Activated CD4-positive, CD25-positive, alpha-beta regulatory T cell treated with anti-CD3 and anti-CD28 coated beads, Interleukin-2, amount 50 U/mL, for 24 hours (primary cell): ENCODE results near the gene ENTPD2.
A peak's percentile ranks its signal among the peaks of the same experiment; 100 is the strongest.

ENCODE experiments used
- ATAC-seq, 2 donors: fragments of 150-1000 bp; cut with Tn5 transposase; one replicate each; pipeline ENCODE4 v1.10.0; 2021; ENCODE audit warnings: mild to moderate bottlenecking in 1 of 2, moderate library complexity in 1 of 2

The ENTPD2 gene

DNA sequence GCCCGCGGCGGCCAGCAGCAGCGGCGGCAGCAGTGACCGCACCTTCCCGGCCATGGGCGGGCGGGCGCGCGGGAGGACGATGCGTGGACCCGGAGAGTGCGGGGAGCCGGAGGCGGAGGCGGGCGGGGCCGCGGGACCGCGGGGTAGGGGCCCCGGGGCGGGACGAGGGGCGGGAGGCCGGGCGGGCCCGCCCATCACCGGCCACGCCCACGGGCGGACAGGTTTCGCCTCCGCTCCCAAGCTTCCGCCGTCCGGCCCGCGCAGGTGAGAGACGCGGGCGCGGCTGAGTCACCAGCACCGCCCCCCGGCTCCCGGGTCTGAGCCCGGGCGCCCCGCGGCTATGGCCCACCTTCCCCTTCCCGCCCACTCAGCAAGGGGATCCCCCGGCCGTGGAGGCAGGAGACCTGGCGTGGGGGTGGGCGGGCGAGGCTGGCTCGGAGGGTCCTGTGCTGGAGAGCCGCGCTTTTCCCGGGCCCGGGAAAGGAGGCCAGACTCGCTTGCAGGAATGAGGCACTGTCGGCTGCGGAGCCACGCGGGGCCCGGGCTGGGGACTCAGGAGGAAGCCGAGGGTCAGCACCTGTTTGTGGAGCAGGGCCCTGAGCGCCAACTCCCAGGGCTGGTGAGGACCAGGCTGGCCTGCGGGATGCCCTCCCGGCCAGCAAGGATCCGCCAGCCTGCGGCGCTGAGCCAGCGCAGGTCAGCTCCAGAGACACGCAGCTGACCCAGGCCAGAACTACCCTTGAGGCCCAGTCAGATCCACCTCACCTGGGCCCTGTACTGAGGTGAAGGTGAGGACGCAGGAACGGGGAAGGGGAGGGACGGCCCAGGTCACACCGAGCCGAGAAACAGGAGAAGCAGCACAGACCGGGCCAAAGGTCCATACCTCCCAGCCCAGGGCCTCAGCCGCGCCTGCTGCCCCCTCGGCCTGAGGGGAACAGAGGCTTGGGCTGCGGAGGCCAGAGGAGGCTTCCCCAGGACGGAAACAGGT is at the start of gene ENTPD2:
Gene ENTPD2, minus strand, starts transcription at position 118 of the 988 bp plus-strand sequence. Its CDS starts 64 bp downstream, at position 54.
- ATAC-seq, result peak; percentile 55 to 68

DNA sequence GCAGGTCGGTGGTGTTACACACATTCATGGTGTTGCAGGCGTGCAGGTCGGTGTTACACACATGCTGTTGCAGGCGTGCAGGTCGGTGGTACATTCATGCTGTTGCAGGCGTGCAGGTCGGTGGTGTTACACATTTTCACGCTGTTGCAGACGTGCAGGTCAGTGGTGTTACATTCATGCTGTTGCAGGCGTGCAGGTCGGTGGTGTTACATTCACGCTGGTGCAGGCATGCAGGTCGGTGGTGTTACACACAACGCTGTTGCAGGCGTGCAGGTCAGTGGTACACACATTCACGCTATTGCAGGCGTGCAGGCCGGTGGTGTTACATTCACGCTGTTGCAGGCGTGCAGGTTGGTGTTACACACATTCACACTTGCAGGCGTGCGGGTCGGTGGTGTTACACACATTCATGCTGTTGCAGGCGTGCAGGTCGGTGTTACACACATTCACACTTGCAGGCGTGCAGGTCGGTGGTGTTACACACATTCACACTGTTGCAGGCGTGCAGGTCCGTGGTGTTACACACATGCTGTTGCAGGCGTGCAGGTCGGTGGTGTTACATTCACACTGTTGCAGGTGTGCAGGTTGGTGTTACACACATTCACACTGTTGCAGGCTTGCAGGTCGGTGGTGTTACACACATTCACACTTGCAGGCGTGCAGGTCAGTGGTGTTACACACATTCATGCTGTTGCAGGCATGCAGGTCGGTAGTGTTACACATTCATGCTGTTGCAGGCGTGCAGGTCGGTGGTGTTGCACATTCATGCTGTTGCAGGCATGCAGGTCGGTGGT is 49.5 kb upstream of the ENTPD2 start:
- no peak for ATAC-seq

DNA sequence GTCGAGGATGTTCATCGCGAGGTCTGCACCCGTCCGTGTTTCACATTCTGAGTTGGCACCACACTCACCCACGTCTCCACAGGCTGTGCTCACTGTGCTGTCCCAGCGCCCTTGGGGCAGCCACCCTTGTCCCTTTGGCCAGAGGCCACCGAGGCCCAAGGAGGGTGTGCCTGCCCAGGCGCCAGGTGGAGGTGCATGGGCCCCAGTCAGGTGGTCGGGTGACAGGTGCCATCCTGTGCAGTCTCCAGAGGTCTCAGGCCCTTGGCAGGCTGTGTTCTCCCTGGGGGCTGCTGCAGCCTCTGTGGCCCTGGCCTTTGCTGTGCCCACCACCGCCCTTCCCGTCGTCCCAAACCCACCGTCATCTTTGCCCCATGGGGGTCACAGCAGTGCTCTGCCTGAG is 45.4 kb upstream of the ENTPD2 start:
- no peak for ATAC-seq

DNA sequence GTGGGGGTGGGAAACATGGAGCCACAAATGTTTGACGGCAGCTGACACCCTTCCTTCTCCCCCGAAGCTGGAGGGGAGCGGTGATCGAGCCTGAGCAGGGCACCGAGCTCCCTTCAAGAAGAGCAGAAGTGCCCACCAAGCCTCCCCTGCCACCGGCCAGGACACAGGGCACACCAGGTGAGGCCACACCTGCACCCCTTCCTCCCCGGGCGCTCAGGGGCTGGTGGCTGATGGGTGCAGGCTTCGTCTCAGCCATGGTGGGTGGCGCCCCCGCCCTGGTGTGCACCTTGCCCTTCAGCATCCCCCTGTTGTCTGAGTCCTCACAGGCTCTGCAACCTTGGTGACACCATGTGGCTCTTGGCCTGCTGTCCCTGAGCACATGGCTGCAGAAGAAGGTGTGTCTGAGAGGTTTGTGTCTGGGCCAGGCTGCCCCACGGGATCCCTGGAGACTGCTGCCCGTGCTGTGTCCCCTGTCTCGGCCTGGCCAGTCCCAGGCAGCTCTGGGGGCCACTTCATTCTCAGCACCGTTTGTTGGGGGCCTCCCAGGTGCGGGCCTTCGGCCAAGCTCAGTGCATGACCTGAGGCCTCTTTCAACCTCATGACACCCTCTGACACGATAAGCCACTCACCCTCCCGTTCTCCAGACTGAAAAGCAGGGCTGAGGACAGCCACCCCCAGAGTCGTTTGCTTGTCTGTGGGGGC is 44.1 kb upstream of the ENTPD2 start:
- ATAC-seq, result no peak

DNA sequence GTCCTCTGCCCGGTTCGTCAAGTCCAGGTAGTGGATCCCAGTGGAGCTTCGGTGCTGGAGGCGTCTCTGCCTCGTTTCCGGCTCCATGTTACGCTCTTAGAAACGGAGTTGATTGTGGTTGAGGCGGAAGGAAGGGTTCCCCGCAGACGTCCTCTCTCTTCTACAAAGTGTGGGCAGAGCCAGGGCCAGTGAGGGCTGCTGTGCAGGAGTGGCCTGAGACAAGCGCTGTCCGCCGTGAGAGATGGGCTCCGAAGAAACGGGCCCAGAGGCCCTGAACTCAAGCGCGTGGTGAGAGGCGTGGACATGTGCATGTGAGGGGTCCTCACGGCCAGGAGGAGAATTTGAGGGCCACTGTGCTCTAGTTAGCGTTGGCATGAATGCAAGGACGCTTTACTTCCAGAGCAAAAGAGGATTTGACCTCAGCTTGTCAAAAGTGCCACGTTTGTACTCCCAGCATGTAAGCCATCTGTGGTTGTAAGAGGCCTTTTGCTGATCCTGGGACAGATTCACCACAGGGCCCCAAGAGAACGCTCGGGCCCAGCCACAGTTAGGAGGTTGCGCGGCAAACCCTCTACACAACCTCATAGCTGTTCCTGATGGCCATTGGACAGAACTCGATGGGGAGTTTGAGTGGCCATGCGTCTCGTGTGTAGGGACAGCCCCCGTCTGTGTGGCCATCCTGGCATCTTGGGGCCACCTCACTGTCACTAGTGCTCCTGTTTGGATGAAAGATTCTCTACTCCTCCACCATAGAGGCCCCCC is 43.1 kb upstream of the ENTPD2 start:
- ATAC-seq, result no peak

DNA sequence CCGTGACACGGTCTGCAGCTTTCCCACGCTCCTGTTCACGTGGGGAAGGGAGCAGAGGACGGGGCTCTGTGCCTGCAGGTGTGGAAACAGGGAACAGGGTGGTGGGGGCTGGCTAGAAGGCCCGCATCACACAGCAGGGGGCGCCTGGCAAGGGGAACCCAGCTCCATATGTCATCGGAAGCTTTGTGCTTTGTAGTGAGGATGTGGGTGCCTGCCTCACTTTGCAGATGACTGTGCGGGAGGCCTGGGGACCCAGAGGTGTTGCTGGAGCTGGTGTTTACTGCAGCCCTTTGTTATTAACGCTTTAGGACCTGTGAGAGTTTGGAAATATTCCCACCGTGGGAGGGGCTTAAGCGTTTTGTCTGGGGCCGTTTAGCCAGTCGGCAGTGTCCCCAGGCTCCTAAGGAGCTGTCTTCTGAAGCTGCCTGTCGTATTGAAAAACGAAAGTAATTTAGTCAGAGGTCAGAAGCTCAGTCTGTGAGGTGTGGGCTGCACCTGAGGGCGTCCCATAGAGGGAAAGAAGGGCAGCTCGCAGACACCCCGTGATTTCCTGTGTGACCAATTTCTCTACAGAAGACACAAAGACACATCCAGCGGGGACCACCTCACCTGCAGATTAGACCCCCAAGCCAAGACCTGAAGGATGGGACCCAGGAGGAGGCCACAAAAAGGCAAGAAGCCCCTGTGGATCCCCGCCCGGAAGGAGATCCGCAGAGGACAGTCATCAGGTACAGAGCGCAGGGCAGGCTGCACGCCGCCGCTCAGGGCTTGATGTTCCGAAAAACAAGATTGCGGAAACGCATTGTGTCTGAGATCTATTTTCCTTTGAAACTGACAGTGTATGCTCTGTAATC is 42.0 kb upstream of the ENTPD2 start:
- peak; percentile 97 for ATAC-seq

DNA sequence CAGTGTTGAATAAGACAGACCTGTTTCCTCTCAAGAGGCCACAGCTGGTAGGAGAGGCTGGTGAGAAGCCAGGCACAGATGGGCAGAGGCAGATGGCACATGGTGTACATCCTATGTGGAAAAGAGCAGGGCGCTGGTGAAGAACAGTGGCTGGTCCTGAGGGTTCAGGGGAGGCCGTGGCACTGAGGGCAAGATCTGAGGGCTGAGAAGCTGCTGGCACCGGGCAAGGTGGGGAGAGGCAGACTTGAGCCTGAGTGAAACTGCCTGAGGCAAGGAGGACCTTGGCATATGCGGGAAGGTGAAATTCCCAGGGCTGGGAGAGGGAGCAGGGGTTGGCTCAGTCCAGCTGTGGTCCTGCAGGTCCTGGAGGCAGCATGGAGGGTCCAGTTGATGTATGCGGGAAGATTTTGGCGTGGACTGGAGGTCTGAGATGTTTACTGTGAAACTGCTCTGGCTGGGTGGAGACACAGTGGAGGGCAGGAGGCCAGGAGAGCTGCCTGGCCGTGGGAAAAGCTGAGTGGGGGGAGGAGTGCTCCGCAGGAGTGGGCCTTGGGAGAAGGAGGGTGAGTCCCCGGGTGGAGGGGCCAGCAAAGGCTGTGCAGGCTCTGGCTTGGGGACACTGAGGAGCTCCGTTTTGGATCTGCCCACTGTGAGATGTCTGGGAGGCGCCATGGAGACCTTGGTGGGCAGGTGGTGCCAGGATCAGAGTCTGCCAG is 35.5 kb upstream of the ENTPD2 start:
- ATAC-seq, result no peak

DNA sequence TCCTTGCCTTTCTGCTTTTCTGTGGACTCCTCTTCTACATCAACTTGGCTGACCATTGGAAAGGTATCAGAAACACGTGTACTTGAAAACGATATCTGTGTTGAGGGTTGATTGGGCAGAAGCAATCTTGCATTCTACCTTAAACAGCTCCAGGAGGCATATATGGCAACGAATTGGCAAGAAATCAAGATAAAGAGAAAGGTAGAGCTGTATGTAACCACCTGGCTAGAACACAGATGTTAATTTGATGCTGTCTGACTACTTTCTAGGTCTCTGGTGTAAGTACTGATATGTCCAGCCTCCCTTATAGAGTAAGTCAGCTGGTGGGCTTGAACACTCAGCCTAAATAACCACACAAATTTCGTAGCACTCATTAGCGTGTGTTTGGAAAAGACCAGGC is 34.3 kb upstream of the ENTPD2 start:
- no peak for ATAC-seq

DNA sequence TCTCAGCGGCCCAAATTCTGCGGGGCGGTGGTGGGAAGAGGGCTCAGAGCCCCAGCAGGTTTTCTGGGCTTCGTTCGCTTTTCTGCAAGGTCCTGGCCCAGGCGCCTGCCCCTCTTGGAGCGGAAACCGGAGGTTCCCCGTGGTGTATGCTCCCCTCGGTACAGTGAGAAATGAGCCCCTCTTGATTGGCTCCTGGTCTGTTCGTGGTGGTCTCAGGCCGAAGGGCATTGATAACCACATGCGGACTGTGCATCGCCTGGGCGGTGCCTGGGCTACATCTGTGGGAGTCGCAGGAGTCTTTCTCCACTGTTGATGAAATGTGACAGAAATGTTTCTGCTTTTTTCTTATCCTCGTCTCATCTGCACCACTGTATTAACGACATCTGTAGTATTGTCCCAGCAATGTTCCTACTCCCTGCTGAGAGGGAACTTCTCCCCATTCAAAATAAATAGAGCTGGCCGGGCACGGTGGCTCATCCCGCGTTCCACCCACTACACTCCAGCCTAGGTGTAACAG is 33.6 kb upstream of the ENTPD2 start:
- no peak for ATAC-seq

DNA sequence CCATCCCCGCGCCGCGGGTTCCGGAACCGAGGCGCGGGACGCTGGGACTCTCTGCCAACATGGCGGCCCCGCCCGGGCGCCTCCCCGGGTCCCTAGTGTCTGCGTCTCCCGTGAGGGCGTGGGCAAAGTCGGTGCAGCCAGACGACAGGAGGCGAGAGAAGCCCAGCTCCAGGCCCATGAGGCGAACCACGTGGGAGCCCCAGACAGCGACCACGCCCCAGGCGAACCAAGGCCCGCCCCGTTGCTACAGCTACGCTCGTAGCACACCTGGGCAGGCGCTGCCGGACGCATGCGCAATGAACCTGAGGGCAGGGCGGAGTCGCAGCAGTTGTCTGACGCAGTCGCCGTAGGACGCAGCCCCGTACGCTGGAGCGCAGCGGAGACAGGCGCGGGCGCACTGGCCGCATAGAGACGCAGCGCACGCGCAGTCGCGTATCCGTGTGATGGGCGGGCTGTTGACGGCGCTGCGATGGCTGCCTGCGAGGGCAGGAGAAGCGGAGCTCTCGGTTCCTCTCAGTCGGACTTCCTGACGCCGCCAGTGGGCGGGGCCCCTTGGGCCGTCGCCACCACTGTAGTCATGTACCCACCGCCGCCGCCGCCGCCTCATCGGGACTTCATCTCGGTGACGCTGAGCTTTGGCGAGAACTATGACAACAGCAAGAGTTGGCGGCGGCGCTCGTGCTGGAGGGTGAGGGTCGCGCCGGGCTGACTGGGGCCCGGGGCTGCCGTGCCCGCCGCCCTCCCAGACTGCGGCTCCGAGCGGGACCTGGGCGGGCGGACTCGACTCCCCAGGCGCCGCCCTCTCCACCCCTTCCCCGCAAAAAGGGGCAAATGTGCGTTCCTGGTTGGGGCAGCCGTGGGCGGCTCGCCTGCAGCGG is 32.9 kb upstream of the ENTPD2 start, which contains the start of gene MAN1B1:
Gene MAN1B1, plus strand, starts transcription at position 455 of the 878 bp plus-strand sequence. Its CDS starts 15 bp downstream, at position 470.
- ATAC-seq, result peak; percentile 84 to 86

DNA sequence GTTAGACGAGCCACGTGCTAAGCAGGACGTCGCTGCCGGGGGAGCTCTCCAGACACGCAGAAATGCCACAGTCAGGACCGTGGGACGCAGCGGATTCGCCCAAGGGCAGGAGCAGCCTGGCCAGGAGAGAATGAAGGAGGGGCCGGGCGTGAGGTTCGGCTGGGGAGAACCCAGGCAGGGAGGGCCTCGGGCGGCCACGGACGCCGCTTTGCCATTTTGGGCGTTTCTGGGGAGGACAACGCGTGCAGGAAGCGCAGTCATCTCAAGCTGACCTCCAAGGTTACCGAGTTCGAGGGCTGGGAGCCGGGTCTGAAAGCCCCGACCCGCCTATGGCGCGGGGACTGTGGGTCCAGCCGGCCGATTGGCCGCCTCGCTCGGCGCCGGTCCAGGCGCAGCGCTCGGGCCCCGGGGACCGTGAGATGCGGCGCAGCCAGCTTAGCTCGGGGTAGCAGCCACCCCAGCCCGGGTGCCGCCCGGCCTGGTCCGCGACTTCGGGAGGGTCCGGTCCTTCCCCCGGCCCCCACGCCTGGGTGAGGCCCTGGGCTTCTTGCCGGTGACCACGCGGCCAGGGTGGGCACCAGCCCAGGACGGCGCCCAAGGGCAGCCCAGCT is 32.2 kb upstream of the ENTPD2 start:
- peak; percentile 0 to 1 for ATAC-seq

DNA sequence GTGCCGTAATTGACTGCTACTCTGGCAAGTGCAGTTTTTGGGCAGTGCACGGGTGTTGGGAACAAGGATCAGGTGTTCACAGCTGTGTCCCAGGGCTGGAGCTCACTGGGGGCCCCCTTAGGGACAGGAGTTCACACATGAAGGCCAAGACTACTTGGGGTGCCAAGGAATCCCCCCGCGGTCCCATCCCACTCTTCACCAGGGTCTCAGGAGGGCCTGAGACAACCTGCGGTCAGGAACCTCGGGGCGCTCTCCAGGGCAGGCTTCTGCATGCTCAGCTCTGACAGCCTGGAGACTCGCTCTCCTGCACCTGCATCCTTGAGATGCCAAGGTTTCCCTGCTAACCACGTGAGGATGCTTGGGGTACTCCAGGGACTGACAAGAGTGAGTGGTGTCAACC is 30.7 kb upstream of the ENTPD2 start:
- no peak for ATAC-seq

DNA sequence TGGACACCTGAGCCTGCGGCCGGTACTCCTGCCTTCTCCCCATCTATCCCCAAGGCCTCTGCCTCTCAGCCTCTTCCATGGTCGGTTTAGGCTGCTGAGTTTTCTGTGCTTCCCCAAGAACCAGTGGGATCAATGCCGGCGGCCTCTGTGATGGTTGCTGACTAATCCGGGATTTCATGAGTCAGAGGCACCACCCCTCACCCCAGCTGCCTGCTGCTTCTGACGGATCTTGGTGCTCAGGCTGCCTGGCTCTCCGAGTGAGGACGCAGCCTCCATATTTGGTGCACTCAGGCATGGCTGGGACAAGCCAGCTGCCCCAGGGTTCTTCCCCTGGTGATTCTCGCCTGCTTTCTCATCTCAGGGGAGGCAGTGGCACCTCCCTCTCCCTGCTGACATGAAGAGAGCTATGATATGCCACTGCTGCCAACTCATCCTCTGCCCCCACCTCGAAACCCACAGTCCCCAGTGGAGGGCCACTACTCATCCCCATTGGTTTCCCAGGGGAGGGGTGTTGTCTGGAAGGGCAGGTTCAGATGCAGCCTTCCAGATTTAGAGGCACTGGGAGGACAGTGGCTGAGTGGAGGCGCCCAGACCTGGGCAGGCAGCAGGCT is 29.6 kb upstream of the ENTPD2 start:
- ATAC-seq, result no peak

DNA sequence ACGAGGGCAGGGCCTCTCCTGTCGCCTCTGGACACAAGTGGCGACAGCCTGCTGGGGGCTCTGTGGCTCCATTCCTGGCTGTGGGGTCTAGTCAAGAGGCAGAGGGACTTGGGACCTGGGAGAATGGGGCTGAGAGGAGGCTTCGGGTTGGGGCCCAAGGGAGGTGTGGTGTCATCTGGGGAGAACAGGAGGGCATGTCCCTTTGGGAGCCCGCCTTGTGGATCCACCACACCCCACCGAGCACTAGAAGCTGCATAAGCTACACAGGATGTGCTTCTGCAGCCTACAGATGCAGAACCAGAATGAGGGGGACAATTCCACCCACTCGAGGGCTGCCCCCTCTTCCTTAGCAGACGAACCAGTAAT is 29.0 kb upstream of the ENTPD2 start:
- ATAC-seq, result no peak

DNA sequence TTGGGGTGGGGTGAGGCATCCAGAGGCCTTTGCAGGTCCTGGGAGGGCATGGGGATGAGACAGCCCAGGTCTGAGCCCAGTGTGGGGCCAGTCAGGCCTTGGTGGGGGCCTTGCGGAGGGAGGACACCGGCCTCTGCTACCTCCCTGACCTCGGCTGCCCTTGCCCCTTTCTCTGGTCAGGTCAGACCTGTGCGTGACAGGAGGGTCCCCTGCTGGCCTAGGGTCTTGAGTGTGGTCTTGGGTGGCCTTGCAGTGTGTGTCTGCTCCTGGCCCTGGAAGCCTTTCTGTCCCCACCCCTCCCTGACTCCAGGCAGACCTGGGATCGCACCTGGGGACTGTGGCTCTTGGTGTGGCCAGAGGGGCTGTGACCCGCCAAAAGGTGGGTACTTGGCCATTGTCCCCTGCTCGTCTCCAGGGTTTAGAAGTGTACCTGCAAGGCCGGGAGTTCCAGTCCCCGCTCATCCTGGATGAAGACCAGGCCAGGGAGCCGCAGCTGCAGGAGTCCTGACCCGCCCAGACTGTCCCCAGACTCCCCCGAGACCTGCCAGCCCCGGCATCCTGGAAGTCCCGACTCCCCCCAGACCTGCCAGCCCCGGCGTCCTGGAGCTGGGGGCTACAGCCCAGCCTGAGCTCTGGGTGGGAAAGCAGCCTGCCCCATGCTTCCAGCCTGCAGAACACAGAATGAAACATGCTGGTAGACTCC is 28.5 kb upstream of the ENTPD2 start:
- no peak for ATAC-seq

DNA sequence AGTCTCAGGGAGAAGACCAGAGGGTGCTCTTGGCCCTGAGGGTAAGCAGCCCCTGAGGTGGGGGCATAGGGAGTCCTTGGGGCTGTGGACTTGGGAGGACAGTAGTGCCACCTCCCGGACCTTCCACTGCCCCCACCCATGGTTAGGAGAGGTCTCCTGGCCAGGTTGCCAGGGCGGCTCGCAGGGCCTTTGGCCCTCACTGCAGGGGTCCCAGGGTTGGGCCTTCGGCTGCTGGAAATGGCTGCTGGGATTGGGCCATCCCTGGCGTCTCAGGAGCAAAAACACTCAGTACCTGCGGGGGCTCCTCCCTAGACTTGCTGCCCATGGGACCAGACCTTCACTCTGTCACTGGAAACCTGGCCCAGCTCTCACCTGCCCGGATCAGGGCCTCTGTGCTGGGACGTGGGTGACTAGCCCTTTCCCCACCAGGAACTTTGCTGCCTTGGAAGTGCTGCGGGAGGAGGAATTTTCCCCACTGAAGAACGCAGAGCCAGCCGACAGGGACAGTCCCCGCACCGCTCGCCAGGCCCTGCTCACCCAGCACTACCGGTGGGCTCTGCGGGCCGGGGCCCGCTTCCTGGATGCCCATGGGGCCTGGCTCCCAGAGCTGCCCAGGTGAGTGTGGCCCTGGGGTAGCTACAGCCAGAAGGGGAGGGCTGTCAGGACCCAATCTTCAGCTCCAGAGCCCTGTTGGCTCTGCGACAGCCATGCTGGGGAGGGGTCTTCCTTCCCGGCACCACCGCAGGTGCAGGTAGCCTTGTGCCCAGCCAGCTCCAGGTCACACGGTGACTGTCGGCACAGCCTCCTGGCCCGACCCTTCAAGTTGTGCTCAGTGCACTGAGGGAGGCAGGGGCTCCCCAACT is 26.6 kb upstream of the ENTPD2 start:
- no peak for ATAC-seq

DNA sequence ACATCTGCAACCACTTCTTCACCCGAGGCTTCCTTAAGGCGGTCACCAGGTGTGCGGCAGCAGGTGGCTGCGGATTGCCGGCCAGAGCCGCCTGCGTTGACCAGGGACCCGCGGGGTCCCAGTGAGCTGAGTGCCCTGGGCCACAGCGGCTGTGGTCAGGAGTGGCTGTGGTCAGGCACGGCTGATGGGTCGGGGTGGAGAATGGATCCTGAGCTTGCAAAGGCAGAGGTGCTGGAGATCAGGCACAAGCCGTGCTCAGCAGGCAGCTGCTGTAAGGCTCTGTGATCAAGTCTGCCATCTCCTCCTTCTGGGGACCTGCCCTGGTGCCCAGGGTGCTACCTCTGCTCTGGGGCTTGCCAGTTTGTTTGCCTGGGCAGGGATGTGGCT is 25.5 kb upstream of the ENTPD2 start:
- ATAC-seq, result no peak
